SK-MEL-5 (cell line): ENCODE data around the gene ZNF830. TPM values are rescaled to one million over a fixed set of nuclear protein-coding genes. Genes with fewer than 3 reads are reported as not detected.
"Not testable (repeated sequence)": the region's sequence is repeated elsewhere in the genome, so short reads cannot be mapped to it uniquely, and the experiment has no call there.

Experiments used
- DNase-seq: peaks from one replicate; pipeline ENCODE4 v3.0.0-alpha.2; 2016; ENCODE audit warnings: low read depth, low spot score
- in situ Hi-C: cut with HindIII; loops from 2 replicates; pipeline ENCODE4 v1.10.0; 2016; ENCODE audit warnings: low sequenced_read_pairs, high pct_unique_total_duplicates, low pct_unique_long_range_greater_than_20kb
- total RNA-seq: library from RNA; depleted of rRNA; stranded (reverse); fragments of >200 nt; shearing (Covaris generic); gene quantifications from 2 replicates; pipeline ENCODE4 v1.2.3, GENCODE V29; 2014

The ZNF830 gene
- total RNA-seq, 1 experiment from 2014 or later: 11.4 TPM

DNA sequence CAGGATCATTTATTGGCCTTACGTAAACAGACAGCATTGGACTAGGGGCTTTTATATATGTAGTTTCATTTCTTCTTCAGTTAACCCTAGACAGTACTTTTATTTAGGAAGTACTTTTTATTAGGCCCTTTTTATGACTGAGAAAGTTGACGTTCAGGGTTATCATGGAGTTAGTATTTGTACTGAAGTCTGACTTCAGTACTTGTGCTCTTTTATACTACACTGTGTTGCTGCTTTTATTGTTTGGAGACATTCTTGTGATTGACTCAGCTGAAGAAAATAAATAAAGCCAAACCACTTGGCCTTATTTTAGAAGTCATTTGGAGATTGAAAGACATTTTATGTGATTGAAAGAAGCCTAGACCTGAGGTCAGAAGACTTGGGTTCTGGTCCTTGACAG is 25.9 kb downstream of the ZNF830 start:
- in situ Hi-C loops: no loop called here
- no peak for DNase-seq

DNA sequence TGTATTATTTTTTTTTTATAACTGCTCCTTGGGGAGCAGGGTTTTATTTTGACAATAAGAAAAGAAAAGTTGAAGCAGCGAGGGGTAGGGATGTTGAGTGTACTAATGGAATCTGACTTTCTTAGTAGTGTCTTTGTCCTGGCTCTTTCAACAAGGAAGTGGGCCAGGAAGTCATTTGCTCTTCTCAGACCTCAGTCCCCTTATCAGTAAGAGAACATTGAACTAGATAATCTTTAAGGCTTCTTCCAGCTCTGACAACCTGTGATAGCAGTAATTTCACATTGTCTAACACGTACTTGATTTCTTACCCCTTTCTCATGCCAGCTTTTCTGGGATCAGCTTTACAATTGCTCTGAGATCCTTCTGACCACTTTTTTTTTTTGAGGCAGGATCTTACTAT is 27.3 kb downstream of the ZNF830 start:
- in situ Hi-C loops: no loop called here
- DNase-seq: no peak

DNA sequence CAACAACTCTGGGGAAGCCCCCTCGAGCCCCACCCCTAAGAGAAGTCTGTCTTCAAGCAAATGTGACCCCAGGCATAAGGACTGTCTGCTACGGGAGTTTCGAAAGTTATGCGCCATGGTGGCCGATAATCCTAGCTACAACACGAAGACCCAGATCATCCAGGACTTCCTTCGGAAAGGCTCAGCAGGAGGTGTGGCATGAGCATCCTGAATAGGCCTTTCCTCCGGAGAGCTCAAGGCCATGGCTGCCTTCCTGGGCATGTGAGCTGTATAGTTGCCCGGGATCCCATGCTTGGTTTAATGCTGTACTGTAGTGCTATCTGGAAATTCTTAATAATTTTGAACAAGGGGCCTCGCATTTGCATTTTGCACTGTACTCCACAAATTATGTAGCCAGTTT is 28.1 kb downstream of the ZNF830 start:
- DNase-seq: no peak
- in situ Hi-C loops: no loop called here

DNA sequence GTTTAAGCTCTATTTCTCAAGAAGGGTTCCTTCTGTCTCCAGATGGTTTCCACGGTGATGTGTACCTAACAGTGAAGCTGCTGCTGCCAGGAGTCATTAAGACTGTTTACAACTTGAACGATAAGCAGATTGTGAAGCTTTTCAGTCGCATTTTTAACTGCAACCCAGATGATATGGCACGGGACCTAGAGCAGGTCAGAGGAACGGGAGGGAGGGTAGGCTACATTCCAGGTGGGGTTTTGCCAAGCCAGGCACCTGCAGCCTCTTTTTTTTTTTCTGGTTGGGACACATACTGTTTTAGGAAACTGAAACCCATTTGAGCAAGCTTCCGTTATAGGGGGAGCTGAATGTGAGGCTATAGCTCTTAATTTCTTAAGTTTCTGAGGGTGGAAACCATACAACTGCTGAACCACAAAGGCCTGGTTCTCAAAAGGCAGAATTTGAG is 29.6 kb downstream of the ZNF830 start:
- DNase-seq: no peak
- in situ Hi-C loops: no loop called here

DNA sequence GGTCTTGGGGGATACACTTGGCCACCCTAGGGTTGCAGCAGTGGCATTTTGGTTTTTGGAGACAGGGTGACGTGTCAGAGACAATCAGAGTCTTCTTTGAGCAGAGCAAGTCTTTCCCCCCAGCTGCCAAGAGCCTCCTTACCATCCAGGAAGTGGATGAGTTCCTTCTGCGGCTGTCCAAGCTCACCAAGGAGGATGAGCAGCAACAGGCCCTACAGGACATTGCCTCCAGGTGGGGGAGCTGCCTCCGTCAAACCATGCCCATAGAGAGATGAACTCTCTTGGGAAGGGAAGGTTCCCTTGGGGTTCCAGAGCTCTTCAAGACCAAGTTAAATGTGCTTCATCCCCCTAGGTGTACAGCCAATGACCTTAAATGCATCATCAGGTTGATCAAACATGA is 30.3 kb downstream of the ZNF830 start:
- in situ Hi-C loops: no loop called here
- DNase-seq: no peak

DNA sequence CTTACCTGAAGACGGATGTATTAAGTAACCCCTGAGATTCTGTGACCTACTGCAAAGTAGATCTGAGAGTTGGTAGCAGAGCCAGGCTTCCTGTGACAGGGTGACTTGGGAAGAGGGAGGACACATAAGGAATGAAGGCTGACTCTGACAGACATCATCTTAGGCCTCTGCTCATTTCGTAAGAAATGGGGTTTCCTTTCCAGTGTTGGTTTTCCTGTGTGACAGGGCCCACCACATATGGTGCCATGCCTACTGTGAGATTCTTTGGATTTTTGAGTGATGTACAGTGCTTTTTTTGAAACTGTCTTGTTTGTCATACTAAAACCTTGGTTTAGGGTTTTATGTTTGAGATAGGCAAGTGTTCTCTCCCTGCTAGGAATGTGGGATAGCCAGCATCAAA is 31.7 kb downstream of the ZNF830 start:
- in situ Hi-C loops: no loop called here
- DNase-seq: no peak

DNA sequence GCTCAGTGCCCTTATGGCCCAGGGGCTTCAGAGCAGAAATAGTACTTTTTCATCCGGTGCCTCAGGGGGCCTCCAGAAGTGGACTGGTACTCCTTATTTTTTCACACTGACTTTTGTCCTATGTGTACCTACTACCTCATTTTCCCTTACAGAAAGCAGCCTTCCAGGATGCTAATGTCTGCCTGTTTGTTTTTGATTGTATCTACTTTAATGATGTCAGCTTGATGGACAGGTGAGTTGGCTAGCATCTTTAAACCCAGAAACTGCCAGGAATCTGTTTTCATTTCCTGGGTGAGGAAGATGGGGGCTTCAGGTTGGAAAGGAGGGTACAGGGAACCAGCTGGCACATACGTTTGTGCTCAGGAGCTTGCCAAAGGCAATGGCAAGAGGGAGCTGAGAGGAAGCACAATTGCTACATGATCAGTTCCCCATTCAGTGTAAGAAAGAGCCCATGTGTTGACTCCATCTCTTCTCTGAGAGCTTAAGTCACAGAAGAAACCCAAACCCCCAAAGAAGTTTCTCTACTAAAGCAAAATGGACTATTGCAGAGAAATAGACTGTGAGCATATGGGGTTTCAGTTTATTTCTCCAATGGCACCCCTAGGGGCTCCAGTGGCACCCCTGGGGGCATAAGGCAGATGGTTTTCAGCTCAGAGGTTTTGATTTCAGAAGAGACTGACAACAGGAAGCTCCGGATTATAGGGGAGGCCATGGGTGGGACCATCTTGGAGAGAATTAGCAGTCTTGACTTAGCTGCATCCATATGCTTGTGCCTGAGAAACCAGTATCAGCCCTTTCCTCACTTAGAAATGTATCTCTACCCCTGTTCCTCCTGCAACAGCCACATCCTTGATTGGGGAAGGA is 35.3 kb downstream of the ZNF830 start:
- in situ Hi-C loops: no loop called here
- DNase-seq: no peak

DNA sequence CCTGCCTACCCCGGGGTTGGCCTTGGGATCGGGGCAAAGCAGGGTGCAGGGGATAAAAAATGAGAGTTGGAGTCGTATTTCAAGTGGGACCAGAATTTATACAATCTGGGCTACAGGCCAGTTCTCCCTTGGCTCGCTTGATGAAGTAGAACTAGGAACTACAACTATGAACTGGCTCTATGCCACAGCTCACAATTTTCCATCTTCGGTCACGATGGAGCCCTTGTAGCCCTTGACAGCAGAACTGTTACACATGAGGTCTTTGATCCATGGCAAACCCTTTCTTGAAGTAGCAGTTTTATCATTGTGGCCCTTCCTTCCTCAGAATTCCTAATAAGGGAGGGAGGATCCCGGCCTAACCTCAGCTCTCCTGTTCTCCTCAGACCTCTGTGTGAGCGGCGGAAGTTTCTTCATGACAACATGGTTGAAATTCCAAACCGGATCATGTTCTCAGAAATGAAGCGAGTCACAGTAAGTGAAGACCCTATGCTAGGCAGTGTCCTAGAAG is 36.1 kb downstream of the ZNF830 start:
- DNase-seq: no peak
- in situ Hi-C loops: no loop called here

DNA sequence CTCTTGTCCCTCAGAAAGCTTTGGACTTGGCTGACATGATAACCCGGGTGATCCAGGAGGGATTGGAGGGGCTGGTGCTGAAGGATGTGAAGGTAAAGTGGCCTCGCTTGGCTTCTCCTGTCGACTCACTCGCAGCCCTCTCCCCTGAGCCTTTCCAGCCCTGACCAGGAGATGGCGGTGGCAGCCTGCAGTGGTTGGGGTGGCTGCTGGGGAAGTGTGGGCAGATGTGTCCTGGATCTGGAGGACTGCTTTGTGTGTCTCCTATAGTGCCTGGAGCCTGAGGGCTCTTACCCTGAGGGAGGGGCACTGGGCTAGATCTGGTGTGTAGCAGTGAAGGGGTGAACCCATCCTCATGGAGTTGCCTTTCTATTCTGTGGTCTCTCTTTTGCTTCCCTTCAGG is 36.9 kb downstream of the ZNF830 start:
- in situ Hi-C loops: no loop called here
- peak; percentile 81 for DNase-seq

DNA sequence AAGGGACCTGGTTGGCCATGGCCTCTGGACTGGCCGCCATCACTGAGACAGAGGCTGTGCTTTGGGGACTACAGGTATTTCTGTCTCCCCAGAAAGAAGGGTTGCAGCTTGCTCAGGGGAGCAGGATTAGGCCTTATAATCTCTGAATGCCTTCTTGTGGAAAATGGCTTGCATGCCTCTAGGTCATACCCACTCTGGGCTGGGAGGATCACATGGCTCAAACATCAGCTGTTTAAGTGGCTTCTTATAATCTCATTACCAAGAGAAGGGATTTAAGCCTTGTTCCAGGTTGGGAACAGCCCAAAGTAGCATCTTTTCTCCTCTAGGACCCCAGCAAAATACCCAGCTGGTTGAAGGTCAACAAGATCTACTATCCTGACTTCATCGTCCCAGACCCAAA is 38.1 kb downstream of the ZNF830 start:
- in situ Hi-C loops: no loop called here
- DNase-seq: no peak

DNA sequence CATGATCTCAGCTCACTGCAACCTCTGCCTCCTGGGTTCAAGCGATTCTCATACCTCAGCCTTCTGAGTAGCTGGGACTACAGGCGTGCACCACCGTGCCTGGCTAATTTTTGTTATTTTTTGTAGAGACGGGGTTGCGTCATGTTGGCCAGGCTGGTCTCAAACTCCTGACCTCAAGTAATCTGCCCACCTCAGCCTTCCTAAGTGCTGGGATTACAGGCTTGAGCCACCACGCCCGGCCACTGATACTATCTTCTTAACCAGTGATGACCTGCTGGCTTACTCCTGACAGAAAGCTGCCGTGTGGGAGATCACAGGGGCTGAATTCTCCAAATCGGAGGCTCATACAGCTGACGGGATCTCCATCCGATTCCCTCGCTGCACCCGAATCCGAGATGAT is 39.6 kb downstream of the ZNF830 start:
- in situ Hi-C loops, DNase-seq: not testable (repeated sequence)

DNA sequence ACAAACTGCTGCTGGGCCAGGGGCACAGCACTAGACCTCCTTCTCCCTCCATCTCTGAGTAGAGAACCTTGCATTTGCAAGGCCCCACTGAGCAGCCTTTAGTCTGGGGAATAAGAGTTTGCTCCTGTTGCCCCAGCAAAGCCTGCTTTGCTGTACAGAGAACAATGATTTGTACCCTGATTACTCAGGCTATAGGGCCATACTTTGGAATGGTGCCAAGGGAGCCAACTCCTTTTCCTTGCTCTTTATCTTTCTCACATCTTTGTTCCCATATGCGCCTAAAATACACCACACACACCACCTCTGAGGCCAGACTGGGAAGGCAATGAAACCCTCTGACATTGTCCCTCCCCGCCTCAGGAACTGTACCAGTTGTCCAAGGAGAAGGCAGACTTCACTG is 40.2 kb downstream of the ZNF830 start:
- DNase-seq: no peak
- in situ Hi-C loops: no loop called here

DNA sequence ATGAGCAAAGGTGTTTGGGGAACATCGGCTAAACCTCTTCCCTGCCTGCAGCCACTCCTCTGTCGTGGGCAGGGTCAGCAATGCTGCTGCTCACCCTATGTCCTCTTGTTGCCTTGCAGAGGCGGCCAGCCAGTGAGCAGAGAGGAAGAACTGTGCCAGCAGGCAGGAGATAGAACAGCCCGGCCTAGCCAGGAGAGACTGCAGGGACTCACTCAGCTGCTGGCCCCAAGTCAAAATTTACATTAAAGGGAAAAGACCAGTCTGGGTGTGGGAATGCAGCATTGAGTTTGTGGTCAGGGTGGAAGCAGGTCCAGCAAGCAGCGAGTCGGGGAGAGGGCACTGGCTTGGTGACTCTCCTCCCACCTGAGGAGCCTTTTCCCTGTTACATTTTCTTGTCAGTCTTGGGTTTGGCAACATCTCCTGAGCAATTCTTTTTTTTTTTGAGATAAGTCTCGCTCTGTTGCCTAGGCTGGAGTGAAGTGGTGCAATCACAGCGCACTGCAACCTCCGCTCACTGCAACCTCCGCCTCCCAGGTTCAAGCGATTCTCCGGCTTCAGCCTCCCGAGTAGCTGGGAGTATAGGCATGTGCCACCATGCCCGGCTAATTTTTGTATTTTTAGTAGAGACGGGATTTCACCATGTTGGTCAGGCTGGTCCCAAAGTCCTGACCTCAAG is 41.7 kb downstream of the ZNF830 start:
- in situ Hi-C loops: no loop called here
- no peak for DNase-seq

DNA sequence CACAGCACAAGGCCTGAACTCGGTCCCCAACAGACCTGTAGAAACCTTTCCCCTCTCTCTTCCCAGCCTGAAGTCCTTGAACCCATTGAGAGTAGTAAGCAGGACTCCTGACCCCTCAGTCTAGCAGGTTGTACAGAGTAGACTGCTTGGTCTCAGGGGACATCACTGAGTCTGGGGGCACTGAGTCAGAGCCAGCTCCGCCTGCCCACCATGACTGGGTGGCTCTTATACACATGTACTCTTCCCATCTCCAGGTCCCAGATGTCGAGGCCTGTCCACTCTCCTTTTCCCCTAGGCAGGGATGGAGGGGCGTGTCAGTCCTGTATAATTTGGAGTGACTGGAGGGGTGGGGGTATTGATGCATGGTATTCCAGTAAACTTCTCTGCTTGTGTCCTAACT is 42.4 kb downstream of the ZNF830 start:
- in situ Hi-C loops: no loop called here
- DNase-seq: no peak

DNA sequence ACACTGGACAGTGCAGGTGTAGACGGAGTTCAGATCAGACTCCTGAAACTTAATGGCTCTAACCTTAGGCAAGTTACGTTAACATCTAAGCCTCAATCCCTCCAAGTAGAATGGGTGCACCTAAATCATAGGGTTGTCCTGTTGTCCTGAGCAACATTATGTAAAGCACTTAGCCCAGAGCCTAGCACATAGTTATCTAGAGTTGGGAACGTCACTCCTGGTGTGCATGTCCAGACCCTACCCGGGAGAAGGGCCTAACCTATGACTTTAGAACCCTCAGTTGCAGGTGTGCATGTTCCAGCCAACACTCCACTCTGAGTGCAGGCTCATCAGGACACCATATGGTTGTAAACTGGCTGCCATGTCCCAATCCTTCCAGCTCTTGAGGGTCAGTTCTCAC is 45.0 kb downstream of the ZNF830 start:
- in situ Hi-C loops: no loop called here
- DNase-seq: no peak

DNA sequence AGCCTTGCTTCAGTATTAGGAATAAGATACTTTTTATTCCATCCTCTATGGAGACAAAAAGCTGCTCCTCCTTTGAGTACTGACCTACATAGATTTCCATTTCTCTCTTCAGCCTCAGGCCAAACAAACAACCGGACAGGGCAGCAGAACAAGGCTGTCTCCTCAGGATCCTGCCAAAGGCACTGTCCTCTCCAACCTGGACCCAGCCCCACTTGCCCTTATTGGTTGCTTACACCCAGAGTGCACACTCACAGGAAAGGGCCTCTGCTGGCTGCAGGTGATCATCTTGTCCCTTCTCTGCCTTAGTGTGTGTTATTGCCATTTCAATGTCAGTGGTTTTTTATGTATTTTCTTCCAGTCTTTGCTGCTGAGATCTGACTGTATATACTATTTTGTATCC is 45.6 kb downstream of the ZNF830 start:
- DNase-seq: no peak
- in situ Hi-C loops: no loop called here

DNA sequence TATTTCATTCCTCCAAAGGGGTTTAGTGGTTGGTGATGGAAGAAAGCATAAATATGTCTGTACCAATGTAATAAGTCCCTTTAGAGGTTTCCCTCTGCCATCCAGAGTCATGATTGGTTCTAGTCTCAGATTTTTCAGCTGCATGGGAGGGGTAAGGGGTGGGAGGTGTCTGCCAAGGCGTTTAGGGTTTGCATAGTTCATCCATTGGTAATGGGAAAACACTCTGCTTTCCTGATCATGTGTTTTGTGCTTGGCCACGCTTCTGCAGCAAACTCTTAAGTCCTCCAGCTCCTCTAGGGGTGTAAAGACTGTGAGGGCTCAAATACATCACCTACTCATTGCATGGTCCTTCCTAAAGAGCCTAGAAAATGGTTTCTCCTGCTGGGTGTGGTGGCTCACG is 48.8 kb downstream of the ZNF830 start:
- DNase-seq: no peak
- in situ Hi-C loops: no loop called here

DNA sequence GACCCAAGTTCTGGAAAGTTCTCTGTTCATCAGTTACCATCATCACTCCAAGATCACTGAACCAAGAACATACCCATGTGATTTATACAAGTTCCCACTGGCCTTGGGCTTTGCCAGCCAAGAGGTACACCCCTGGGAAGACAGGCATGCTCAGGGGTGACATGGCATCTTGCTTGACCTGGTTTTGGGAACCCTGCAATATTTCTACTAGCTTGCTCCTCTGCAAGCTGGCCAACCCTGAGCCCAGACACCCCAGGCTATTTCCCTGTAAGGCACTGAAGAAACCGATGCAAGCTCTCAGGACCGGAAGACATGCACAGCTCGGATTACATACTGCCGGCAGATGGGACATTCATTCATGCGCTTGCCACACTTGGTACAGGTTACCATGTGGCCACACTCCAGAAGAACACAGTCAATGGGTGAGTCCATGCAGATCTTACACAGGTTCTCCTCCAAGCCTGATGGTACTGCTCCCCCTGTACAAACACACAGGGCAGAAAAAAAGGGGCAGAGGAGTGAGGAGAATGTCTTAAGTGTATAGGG is 50.4 kb downstream of the ZNF830 start:
- no peak for DNase-seq
- in situ Hi-C loops: no loop called here
